Neural progenitor cell (in vitro differentiated cells): Measurements from ENCODE around the gene FALEC. TPM values are rescaled to one million over a fixed set of nuclear protein-coding genes. Genes with fewer than 3 reads are reported as not detected.

ENCODE experiments used
- DNase-seq: peaks from one replicate; pipeline ENCODE4 v3.0.0-alpha.2; 2016; ENCODE audit warnings: low spot score
- H2AFZ ChIP-seq: fragments of 200-600 bp; sonication (generic); replicated peaks from 2 replicates; pipeline ENCODE4 v1.6.1; 2016; ENCODE audit warnings: antibody characterized with exemption
- H3F3A ChIP-seq: fragments of 200-600 bp; sonication (generic); 2 replicates; pipeline ENCODE4 v1.6.1; 2016; ENCODE audit warnings: antibody characterized with exemption, low read depth
- H3K27ac ChIP-seq: fragments of 200-600 bp; sonication (generic); 2 replicates; pipeline ENCODE4 v1.5.1; 2016; ENCODE audit warnings: mild to moderate bottlenecking
- H3K27me3 ChIP-seq: fragments of 200-600 bp; sonication (generic); 2 replicates; pipeline ENCODE4 v1.6.1; 2016; ENCODE audit warnings: mild to moderate bottlenecking, moderate library complexity
- H3K36me3 ChIP-seq: fragments of 200-600 bp; sonication (generic); 2 replicates; pipeline ENCODE4 v1.5.1; 2016
- H3K4me1 ChIP-seq: fragments of 200-600 bp; sonication (generic); 2 replicates; pipeline ENCODE4 v1.6.1; 2016; ENCODE audit warnings: mixed run types
- H3K4me2 ChIP-seq: fragments of 200-600 bp; sonication (generic); 2 replicates; pipeline ENCODE4 v1.6.1; 2016
- H3K4me3 ChIP-seq: fragments of 200-600 bp; sonication (generic); 2 replicates; pipeline ENCODE4 v1.5.1; 2016
- H3K79me2 ChIP-seq: fragments of 200-600 bp; sonication (generic); 2 replicates; pipeline ENCODE4 v1.6.1; 2016; ENCODE audit warnings: low read depth
- H3K9ac ChIP-seq: fragments of 200-600 bp; sonication (generic); 2 replicates; pipeline ENCODE4 v1.6.1; 2016
- H3K9me3 ChIP-seq: fragments of 200-600 bp; sonication (generic); 2 replicates; pipeline ENCODE4 v1.5.1; 2016; ENCODE audit warnings: low read depth
- H4K20me1 ChIP-seq: fragments of 200-600 bp; sonication (generic); 2 replicates; pipeline ENCODE4 v1.6.1; 2016; ENCODE audit warnings: low read depth
- H3K27ac Mint-ChIP-seq: 3 replicates; pipeline ENCODE4 v1.8.0; 2021; ENCODE audit warnings: mixed read lengths
- H3K27me3 Mint-ChIP-seq: 2 replicates; pipeline ENCODE4 v1.8.0; 2022; ENCODE audit warnings: low read depth, mild to moderate bottlenecking, inconsistent platforms, moderate library complexity, mixed read lengths; ENCODE audit not compliant: insufficient read depth
- H3K36me3 Mint-ChIP-seq: 3 replicates; pipeline ENCODE4 v1.8.0; 2021; ENCODE audit warnings: mixed read lengths
- H3K4me1 Mint-ChIP-seq: 3 replicates; pipeline ENCODE4 v1.8.0; 2021; ENCODE audit warnings: mixed read lengths
- H3K4me3 Mint-ChIP-seq: 3 replicates; pipeline ENCODE4 v1.8.0; 2021; ENCODE audit warnings: mild to moderate bottlenecking, moderate library complexity, mixed read lengths
- H3K9me3 Mint-ChIP-seq: 3 replicates; pipeline ENCODE4 v1.8.0; 2020; ENCODE audit warnings: mixed read lengths
- CTCF ChIP-seq: fragments of 200-600 bp; sonication (generic); IDR thresholded peaks from 2 replicates; pipeline ENCODE4 v1.5.1; 2017; ENCODE audit warnings: antibody characterized with exemption, mild to moderate bottlenecking
- EZH2 ChIP-seq: fragments of 200-600 bp; sonication (generic); IDR thresholded peaks from 2 replicates; pipeline ENCODE4 v1.6.1; 2017; ENCODE audit warnings: antibody characterized with exemption, mild to moderate bottlenecking, moderate library complexity
- EZH2phosphoT487 ChIP-seq: fragments of 200-600 bp; sonication (generic); IDR thresholded peaks from 2 replicates; pipeline ENCODE4 v1.6.1; 2017; ENCODE audit warnings: antibody characterized with exemption
- total RNA-seq: library from RNA; depleted of rRNA; stranded (reverse); fragments of >200 nt; gene quantifications from 2 replicates; pipeline ENCODE4 v1.2.3, GENCODE V29; 2015; ENCODE audit warnings: low replicate concordance

FALEC gene
- total RNA-seq, 1 donor from 2014 or later = not detected

- Histone ChIP-seq H4K20me1 (peaks cover 3% of the 10 kb centered on the region), H3K27me3 (no peaks in the 10 kb centered on the region), H3K4me1 (peaks cover 3% of the 10 kb centered on the region), H3K9ac (no peak within 1 kb of the TSS), H3K4me3 (no peak within 1 kb of the TSS), H3F3A (peaks cover 14% of the 10 kb centered on the region), H3K36me3 (no peaks in the 10 kb centered on the region), H3K4me2 (no peak within 1 kb of the TSS), H3K79me2 (no peaks in the 10 kb centered on the region), H3K27ac (no peak within 1 kb of the TSS), H3K9me3 (no peaks in the 10 kb centered on the region), H2AFZ (no peak within 1 kb of the TSS)
- TF ChIP-seq EZH2phosphoT487 (no peak), CTCF (no peak), EZH2 (no peak)
- H3K36me3 Mint-ChIP-seq = peaks cover 40% of the 10 kb centered on the region
- no peaks in the 10 kb centered on the region for H3K9me3 Mint-ChIP-seq
- peaks cover 42% of the 10 kb centered on the region for H3K4me1 Mint-ChIP-seq
- peaks cover 10% of the 10 kb centered on the region for H3K27me3 Mint-ChIP-seq
- no peak for DNase-seq
- peak within 1 kb of the TSS; percentile 90 for H3K27ac Mint-ChIP-seq
- peak within 1 kb of the TSS; percentile 39 for H3K4me3 Mint-ChIP-seq
These were observed 7.4 kb upstream of the FALEC start, which contains the start of gene ECM1 for GRCh38 chr1:150507912-150508864. TSS of gene ECM1 (plus strand) at chr1:150508109. CDS start at chr1:150508210, 101 bp downstream.

GRCh38 chr1:150508982-150509381, 6.6 kb upstream of the FALEC start:
- Mint-ChIP-seq H3K9me3 (no peaks in the 10 kb centered on the region), H3K36me3 (peaks cover 41% of the 10 kb centered on the region), H3K27me3 (peaks cover 9% of the 10 kb centered on the region), H3K27ac (no peak overlapping the region), H3K4me1 (peaks cover 46% of the 10 kb centered on the region), H3K4me3 (no peak overlapping the region)
- Histone ChIP-seq H3K9ac (no peak overlapping the region), H3K4me2 (no peak overlapping the region), H3K36me3 (no peaks in the 10 kb centered on the region), H4K20me1 (peaks cover 3% of the 10 kb centered on the region), H3K79me2 (no peaks in the 10 kb centered on the region), H3K9me3 (no peaks in the 10 kb centered on the region), H3K4me1 (peaks cover 3% of the 10 kb centered on the region), H3F3A (peaks cover 14% of the 10 kb centered on the region), H2AFZ (no peak overlapping the region), H3K4me3 (no peak overlapping the region), H3K27ac (no peak overlapping the region), H3K27me3 (no peaks in the 10 kb centered on the region)
- TF ChIP-seq EZH2 (no peak), CTCF (no peak), EZH2phosphoT487 (no peak)
- DNase-seq = no peak

GRCh38 chr1:150511551-150511950, 4.0 kb upstream of the FALEC start:
- Histone ChIP-seq H3K9me3 (no peaks in the 10 kb centered on the region), H4K20me1 (no peaks in the 10 kb centered on the region), H2AFZ (no peak overlapping the region), H3K9ac (no peak overlapping the region), H3F3A (peaks cover 24% of the 10 kb centered on the region), H3K27ac (no peak overlapping the region), H3K4me1 (peaks cover 5% of the 10 kb centered on the region), H3K4me3 (no peak overlapping the region), H3K79me2 (no peaks in the 10 kb centered on the region), H3K4me2 (no peak overlapping the region), H3K36me3 (no peaks in the 10 kb centered on the region), H3K27me3 (no peaks in the 10 kb centered on the region)
- H3K27me3 Mint-ChIP-seq = peaks cover 9% of the 10 kb centered on the region
- no peak overlapping the region for H3K4me3 Mint-ChIP-seq
- no peak for TF ChIP-seq EZH2phosphoT487
- TF ChIP-seq EZH2 = no peak
- TF ChIP-seq CTCF = no peak
- peaks cover 26% of the 10 kb centered on the region for H3K36me3 Mint-ChIP-seq
- DNase-seq = no peak
- H3K27ac Mint-ChIP-seq = no peak overlapping the region
- no peaks in the 10 kb centered on the region for H3K9me3 Mint-ChIP-seq
- peaks cover 37% of the 10 kb centered on the region for H3K4me1 Mint-ChIP-seq
